KOPT-K1 (cell line): ENCODE results near the gene SCCPDH.
"Not testable (repeated sequence)": the region's sequence is repeated elsewhere in the genome, so short reads cannot be mapped to it uniquely, and the experiment has no call there.

ENCODE experiments used
- H3K27ac ChIP-seq: fragments of 200-600 bp; sonication (generic); 2 replicates; pipeline ENCODE4 v1.5.1; 2016; ENCODE audit warnings: antibody characterized with exemption, mild to moderate bottlenecking, low read depth, low read length; ENCODE audit not compliant: poor library complexity, severe bottlenecking
- H3K36me3 ChIP-seq: fragments of 200-600 bp; sonication (generic); 2 replicates; pipeline ENCODE4 v1.5.1; 2017; ENCODE audit warnings: antibody characterized with exemption, mild to moderate bottlenecking, low read length, moderate library complexity; ENCODE audit not compliant: insufficient read depth
- H3K9me3 ChIP-seq: fragments of 200-600 bp; sonication (generic); 2 replicates; pipeline ENCODE4 v1.5.1; 2017; ENCODE audit warnings: antibody characterized with exemption, low read length, mild to moderate bottlenecking; ENCODE audit not compliant: insufficient read depth, poor library complexity, severe bottlenecking

Gene SCCPDH

DNA sequence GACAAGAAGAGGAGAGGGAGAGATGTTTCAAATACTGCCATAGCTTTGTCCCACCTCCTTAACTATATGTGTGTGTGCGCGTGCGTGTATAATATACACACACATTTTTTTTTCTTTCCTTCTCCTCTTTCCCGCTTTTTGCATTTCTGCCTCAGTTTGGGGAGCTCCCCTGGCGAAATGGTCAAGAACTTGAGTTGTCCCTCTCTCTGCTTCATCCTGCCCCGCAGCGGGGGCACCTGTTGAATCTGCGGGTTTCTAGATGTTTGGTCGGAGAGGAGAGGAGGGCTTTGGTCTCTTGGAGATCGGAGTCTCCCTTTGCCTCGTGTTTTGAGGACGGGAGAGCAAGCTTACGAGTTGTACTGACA lies 504 bp downstream of the SCCPDH start:
- H3K9me3 ChIP-seq, result peaks cover 31% of the 10 kb centered on the region
- H3K36me3 ChIP-seq, result peaks cover 36% of the 10 kb centered on the region
- H3K27ac ChIP-seq, result peak overlapping the region; percentile 87

GRCh38 chr1:246725191-246725590 lies 982 bp downstream of the SCCPDH start:
- H3K27ac ChIP-seq, result peak overlapping the region; percentile 87
- H3K9me3 ChIP-seq, result peaks cover 28% of the 10 kb centered on the region
- peaks cover 41% of the 10 kb centered on the region for H3K36me3 ChIP-seq

DNA sequence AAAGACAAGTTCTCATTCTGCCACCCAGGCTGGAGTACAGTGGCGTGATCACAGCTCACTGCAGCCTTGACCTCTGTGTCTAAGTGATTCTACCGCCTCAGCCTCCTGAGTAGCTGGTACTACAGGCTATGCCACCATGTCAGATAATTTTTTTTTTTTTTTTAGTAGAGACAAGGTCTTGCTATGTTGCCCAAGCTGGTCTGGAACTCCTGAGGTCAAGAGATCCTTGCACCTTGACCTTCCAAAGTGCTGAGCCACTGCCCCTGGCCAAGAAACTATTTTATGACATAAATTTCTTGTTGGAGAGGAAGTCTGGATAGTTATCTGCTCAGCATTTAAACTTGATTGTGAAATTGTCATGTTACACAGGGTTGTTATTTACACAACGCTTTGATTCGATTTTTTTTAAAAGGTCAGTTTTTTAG lies 2.1 kb downstream of the SCCPDH start:
- H3K36me3 ChIP-seq, result peaks cover 52% of the 10 kb centered on the region
- no peak overlapping the region for H3K27ac ChIP-seq
- peaks cover 19% of the 10 kb centered on the region for H3K9me3 ChIP-seq

- H3K27ac ChIP-seq, result no peak overlapping the region
- H3K36me3 ChIP-seq, result peaks cover 58% of the 10 kb centered on the region
- peaks cover 19% of the 10 kb centered on the region for H3K9me3 ChIP-seq
Measured at GRCh38 chr1:246726881-246727280, 2.7 kb downstream of the SCCPDH start.

DNA sequence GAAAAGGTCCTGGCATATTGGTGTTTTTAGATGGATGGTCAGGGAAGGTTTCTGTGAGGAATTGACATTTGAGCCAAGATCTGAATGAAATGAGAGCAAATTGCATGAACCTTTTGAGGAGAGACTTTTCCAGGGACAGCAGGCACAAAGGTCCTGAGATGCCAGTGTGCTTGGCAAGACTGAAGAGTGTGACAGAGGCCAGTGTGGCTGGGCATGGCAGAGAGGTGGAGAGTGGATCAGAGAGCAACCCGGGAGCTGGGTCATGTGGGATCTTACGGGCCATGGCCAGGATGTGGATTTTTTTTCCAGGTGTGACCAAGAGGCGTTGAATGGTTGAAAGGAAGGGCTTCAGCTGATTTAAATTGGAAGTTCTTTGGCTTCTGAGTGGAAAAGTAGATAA lies 3.4 kb downstream of the SCCPDH start:
- H3K9me3 ChIP-seq, result peaks cover 19% of the 10 kb centered on the region
- H3K36me3 ChIP-seq, result peaks cover 65% of the 10 kb centered on the region
- no peak overlapping the region for H3K27ac ChIP-seq

DNA sequence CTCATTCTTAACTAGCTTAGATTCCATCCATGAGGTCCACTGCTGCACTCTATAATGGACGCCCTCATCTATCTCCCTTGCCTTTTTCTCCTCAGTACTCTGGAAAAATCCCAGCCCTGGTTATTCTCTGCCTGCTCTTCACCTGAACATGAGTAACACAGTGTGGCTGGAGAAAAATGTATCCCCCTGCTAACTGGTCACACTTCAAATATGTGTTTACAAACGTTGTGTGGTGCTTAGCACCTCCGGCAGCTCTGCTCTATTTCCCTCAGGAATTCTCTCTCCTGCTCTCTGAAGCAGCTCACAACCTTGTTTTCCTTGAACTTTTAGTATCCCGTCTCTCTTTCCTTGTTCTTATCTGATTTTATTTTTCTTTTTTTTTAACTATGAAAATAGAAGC lies 4.1 kb downstream of the SCCPDH start:
- peaks cover 72% of the 10 kb centered on the region for H3K36me3 ChIP-seq
- H3K9me3 ChIP-seq, result peaks cover 19% of the 10 kb centered on the region

DNA sequence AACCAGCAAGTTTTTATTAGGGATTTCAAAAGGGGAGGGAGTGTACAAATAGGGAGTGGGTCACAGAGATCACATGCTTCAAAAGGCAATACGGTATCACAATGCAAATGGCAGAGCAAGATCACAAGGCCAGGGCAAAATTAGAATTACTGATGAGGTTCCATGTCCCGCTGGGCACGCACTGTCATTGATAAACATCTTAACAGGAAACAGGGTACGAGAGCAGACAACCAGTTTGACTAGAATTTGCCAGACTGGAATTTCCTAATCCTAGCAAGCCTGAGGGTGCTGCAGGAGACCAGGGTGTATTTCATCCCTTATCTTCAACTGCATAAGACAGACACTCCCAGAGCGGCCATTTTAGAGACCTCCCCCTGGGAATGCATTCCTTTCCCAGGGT lies 4.8 kb downstream of the SCCPDH start:
- peaks cover 80% of the 10 kb centered on the region for H3K36me3 ChIP-seq
- H3K9me3 ChIP-seq, result peaks cover 19% of the 10 kb centered on the region
- not testable (repeated sequence) for H3K27ac ChIP-seq

More for the DNA sequence above, 4.1 kb downstream of the SCCPDH start:
- H3K27ac ChIP-seq, result no peak overlapping the region

DNA sequence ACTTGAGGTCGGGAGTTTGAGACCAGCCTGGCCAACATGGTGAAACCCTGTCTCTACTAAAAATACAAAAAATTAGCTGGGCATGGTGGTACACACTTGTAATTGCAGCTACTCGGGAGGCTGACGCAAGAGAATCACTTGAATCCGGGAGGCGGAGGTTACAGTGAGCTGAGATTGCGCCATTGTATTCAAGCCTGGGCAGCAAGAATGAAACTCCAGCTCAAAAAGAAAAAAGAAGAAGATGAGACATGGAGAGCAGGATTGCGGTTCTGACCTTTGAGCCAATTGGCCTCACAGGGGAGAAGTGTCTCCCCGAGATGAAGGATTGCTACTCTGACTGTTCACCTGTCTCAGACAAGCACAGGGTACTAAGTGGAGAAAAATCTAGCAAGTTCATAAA lies 6.6 kb downstream of the SCCPDH start:
- no peak overlapping the region for H3K27ac ChIP-seq
- H3K9me3 ChIP-seq, result peaks cover 19% of the 10 kb centered on the region
- H3K36me3 ChIP-seq, result peaks cover 98% of the 10 kb centered on the region

DNA sequence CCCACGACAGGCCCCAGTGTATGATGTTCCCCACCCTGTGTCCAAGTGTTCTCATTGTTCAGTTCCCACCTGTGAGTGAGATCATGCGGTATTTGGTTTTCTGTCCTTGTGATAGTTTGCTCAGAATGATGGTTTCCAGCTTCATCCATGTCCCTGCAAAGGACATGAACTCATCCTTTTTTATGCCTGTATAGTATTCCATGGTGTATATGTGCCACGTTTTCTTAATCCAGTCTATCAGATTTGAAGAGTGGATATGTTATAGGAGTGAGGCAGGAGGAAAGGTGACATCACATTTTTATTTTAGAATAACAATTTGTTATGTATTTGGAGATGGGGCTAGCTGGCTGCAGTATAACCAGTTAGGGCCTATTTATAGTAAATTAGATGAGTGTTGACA lies 7.7 kb downstream of the SCCPDH start:
- Histone ChIP-seq H3K9me3 (peaks cover 19% of the 10 kb centered on the region), H3K36me3 (peaks cover 100% of the 10 kb centered on the region)
- H3K27ac ChIP-seq, result not testable (repeated sequence)

DNA sequence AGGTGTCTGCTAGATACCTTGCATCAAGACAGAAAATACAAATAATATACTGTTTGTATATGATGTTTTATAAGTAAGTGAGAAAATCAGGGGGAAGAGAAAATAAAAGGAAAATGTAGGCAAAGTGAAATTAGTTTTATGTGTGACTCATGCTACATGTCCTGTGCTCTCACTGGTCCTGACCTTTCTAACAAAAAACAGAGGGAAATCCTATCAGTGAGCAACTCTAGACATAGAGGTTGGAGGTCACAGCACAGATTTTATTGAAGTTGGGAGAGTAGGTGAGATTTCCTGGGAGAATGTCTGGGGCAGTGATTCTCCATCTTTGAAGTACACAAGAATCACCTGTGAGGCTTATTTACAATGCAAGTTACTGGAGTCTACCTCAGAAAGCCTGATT lies 9.5 kb downstream of the SCCPDH start:
- H3K36me3 ChIP-seq, result peaks cover 99% of the 10 kb centered on the region
- H3K9me3 ChIP-seq, result peaks cover 6% of the 10 kb centered on the region
- H3K27ac ChIP-seq, result no peak overlapping the region

DNA sequence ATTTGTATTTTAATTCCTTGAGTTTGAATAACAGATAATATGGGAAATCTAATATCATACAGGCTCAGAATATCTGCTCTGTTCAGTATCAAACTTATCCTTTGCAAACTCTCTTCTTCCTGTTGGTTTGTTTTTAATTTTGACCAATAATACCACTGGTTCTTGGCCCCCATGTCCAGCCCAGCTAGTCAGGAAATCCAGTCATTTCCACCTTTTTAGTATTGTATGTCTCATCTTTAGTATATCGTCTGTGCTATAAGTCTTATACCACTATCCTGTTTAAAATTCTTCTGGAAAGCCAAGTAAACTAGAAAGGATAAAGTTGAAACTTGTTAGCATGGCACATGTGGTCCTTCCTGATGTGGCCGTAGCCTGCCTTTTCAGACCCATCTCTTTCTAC lies 10.7 kb downstream of the SCCPDH start:
- Histone ChIP-seq H3K36me3 (peaks cover 98% of the 10 kb centered on the region), H3K9me3 (no peaks in the 10 kb centered on the region), H3K27ac (no peak overlapping the region)

DNA sequence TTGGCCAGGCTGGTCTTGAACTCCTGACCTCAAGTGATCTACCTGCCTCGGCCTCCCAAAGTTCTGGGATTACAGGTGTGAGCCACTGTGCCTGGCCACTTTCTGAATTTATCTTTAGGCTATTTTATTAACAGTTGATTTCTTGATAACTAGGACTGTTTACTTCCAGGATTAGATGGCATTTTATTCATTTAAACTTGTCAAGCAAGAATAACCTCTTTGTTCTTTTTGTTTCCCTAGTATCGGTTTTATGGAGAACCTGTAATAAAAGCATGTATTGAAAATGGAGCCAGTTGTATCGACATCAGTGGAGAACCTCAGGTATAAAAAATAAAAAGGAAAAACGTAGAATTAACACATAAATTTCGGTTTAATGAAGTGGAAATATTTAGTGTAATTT lies 11.5 kb downstream of the SCCPDH start:
- Histone ChIP-seq H3K9me3 (no peaks in the 10 kb centered on the region), H3K27ac (no peak overlapping the region), H3K36me3 (peaks cover 98% of the 10 kb centered on the region)

DNA sequence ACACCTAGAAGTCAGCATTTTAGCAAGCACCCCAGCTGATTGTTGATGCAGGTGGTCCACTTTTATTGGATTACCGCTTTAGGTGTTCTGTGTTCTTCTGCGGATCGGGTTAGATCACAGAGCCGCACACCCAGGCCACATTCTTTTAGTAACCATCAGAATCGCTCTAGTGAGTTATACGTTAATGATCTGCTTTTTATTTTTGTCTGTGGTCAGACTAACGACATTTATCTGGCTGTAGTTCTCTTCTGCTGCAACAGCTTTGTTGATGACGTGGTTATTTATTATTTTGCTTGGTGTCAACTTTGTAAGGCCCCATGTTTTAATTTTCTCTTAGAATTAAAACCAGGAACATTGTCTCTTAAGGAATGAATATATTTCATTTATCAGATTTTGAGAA lies 18.2 kb downstream of the SCCPDH start:
- Histone ChIP-seq H3K36me3 (peaks cover 90% of the 10 kb centered on the region), H3K27ac (no peak overlapping the region), H3K9me3 (no peaks in the 10 kb centered on the region)

DNA sequence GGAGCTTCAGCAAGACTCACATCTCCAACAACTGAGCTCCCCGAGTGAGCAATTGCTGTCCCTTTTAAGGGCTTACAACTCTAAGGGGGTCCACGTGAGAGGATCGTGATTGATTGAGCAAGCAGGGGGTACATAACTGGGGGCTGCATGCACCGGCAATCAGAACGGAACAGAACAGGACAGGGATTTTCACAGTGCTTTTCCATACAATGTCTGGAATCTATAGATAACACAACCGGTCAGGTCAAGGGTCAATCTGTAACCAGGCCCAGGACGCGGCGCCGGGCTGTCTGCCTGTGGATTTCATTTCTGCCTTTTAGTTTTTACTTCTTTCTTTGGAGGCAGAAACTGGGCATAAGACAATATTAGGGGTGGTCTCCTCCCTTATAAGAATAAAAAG lies 21.9 kb downstream of the SCCPDH start:
- not testable (repeated sequence) for H3K9me3 ChIP-seq

GRCh38 chr1:246748006-246748405 lies 23.8 kb downstream of the SCCPDH start:
- Histone ChIP-seq H3K9me3 (no peaks in the 10 kb centered on the region), H3K27ac (no peak overlapping the region), H3K36me3 (peaks cover 68% of the 10 kb centered on the region)

More for the DNA sequence above, 21.9 kb downstream of the SCCPDH start:
- not testable (repeated sequence) for H3K27ac ChIP-seq
- H3K36me3 ChIP-seq, result peaks cover 81% of the 10 kb centered on the region

DNA sequence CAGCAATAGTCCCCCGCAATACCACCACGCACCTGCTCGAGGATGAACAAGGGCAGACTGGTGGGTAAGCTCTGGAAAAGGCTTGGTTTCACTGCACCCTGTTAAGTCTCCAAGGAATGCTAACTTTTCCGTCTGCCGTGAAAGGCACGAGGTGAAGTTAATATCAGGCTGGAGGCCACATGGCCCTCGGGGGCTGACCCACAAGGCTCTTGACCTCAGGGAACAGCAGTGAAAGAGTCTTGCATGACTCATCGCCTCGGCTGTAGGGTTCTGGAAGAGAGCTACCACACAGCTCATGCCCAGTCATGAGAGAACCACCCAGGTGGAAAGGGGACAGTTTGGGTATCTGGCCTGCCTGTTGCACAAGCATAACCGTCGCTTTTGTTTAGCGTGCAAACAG lies 24.7 kb downstream of the SCCPDH start:
- H3K9me3 ChIP-seq, result no peaks in the 10 kb centered on the region
- H3K27ac ChIP-seq, result no peak overlapping the region
- peaks cover 65% of the 10 kb centered on the region for H3K36me3 ChIP-seq

GRCh38 chr1:246750752-246751151 lies 26.5 kb downstream of the SCCPDH start:
- no peaks in the 10 kb centered on the region for H3K9me3 ChIP-seq
- peaks cover 65% of the 10 kb centered on the region for H3K36me3 ChIP-seq
- no peak overlapping the region for H3K27ac ChIP-seq
